ENCODE results near the gene CEL. TPM values are rescaled to one million over a fixed set of nuclear protein-coding genes. Genes with fewer than 3 reads are reported as not detected.

The CEL gene
- total and polyA plus RNA-seq, 4 donors, result 0.66 to 6.3 (median 0.86) TPM

GRCh38 chr9:133050142-133050541 is 11.6 kb upstream of the CEL start:
- no peaks in the 10 kb centered on the region for H3K9me3 ChIP-seq (ENCODE audit: control insufficient read depth in 4 of 4, insufficient read depth in 3 of 4, low read length in 3 of 4)
- H3K4me3 ChIP-seq, result no peak overlapping the region
- 90 to 93% methylated on average over 6 of the region's 6 CpGs for WGBS, 2 donors
- no peak overlapping the region for H3K27ac ChIP-seq (ENCODE audit: low read depth in 1 of 2, low read length in 1 of 2)
- ATAC-seq (ENCODE audit: insufficient read depth, low FRiP score) (no peak), DNase-seq (no peak)
- no peak for TF ChIP-seq CTCF (IDR thresholded peaks at IDR 0.05; ENCODE audit: control extremely low read depth, extremely low read depth)
- no peaks in the 10 kb centered on the region for H3K4me1 ChIP-seq (ENCODE audit: control insufficient read depth in 5 of 5, insufficient read depth in 5 of 5, low read length in 5 of 5)
- no peaks in the 10 kb centered on the region for H3K27me3 ChIP-seq (ENCODE audit: control insufficient read depth in 3 of 3, insufficient read depth in 3 of 3, low read length in 2 of 3)
- no peak overlapping the region for H3K9ac ChIP-seq (ENCODE audit: insufficient read depth in 1 of 2, low read length in 2 of 2)
- peaks cover 7 to 64% (median 37%) of the 10 kb centered on the region in 4 donors for H3K36me3 ChIP-seq (ENCODE audit: control insufficient read depth in 4 of 4, insufficient read depth in 4 of 4, low read length in 4 of 4)

- WGBS, 2 donors, result 90 to 94% methylated on average over 10 of the region's 10 CpGs
- Histone ChIP-seq H3K9me3 (ENCODE audit: control insufficient read depth in 4 of 4, insufficient read depth in 3 of 4, low read length in 3 of 4) (no peaks in the 10 kb centered on the region), H3K27ac (ENCODE audit: low read depth in 1 of 2, low read length in 1 of 2) (no peak overlapping the region), H3K4me3 (no peak overlapping the region), H3K27me3 (ENCODE audit: control insufficient read depth in 3 of 3, insufficient read depth in 3 of 3, low read length in 2 of 3) (no peaks in the 10 kb centered on the region), H3K4me1 (ENCODE audit: control insufficient read depth in 5 of 5, insufficient read depth in 5 of 5, low read length in 5 of 5) (no peaks in the 10 kb centered on the region), H3K36me3 (ENCODE audit: control insufficient read depth in 4 of 4, insufficient read depth in 4 of 4, low read length in 4 of 4) (peaks cover 4 to 65% (median 38%) of the 10 kb centered on the region in 4 donors), H3K9ac (ENCODE audit: insufficient read depth in 1 of 2, low read length in 2 of 2) (no peak overlapping the region)
- TF ChIP-seq CTCF (IDR thresholded peaks at IDR 0.05; ENCODE audit: control extremely low read depth, extremely low read depth), result no peak
- ATAC-seq (ENCODE audit: insufficient read depth, low FRiP score), result no peak
- DNase-seq, result no peak
These were observed 11.0 kb upstream of the CEL start for GRCh38 chr9:133050781-133051180.

GRCh38 chr9:133051281-133051900 is 10.4 kb upstream of the CEL start:
- Histone ChIP-seq H3K9me3 (ENCODE audit: control insufficient read depth in 4 of 4, insufficient read depth in 3 of 4, low read length in 3 of 4) (no peaks in the 10 kb centered on the region), H3K27me3 (ENCODE audit: control insufficient read depth in 3 of 3, insufficient read depth in 3 of 3, low read length in 2 of 3) (no peaks in the 10 kb centered on the region), H3K27ac (ENCODE audit: low read depth in 1 of 2, low read length in 1 of 2) (no peak overlapping the region), H3K36me3 (ENCODE audit: control insufficient read depth in 4 of 4, insufficient read depth in 4 of 4, low read length in 4 of 4) (peaks cover 6 to 68% (median 37%) of the 10 kb centered on the region in 4 donors), H3K4me1 (ENCODE audit: control insufficient read depth in 5 of 5, insufficient read depth in 5 of 5, low read length in 5 of 5) (no peaks in the 10 kb centered on the region), H3K9ac (ENCODE audit: insufficient read depth in 1 of 2, low read length in 2 of 2) (no peak overlapping the region), H3K4me3 (no peak overlapping the region)
- WGBS, 2 donors, result 96% methylated on average over 20 of the region's 20 CpGs
- no peak for TF ChIP-seq CTCF (IDR thresholded peaks at IDR 0.05; ENCODE audit: control extremely low read depth, extremely low read depth)
- DNase-seq (no peak), ATAC-seq (ENCODE audit: insufficient read depth, low FRiP score) (no peak)

Data from lung (tissue), 12 donors.